ENCODE data around the gene MYO3B.

DNA sequence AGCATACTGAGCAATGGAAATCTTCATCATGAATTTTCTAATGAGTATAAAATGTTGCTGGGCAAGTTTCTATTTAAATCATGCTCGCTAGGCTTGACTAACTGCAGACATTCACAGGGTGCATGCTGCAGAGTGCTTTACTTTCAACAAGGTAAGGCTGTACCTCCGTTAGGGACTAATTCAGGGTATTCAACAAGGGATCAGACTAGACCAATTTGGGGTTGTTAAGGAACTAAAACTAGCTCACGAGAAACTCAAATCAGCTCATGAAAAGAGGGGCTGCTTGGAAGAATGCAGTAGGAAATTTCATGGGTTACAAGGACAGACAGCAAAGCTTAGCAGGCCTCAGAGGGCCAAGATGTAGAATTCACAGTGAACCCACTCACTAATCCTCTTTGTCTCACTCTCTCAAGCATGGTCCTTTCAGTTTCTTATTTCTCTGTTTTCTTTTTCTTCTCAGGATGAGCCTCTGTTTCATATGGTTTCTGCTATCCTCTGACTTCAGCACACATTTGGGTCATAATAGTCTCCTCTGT is 2.2 kb downstream of the MYO3B start:
- TF ChIP-seq, protein P1, sequence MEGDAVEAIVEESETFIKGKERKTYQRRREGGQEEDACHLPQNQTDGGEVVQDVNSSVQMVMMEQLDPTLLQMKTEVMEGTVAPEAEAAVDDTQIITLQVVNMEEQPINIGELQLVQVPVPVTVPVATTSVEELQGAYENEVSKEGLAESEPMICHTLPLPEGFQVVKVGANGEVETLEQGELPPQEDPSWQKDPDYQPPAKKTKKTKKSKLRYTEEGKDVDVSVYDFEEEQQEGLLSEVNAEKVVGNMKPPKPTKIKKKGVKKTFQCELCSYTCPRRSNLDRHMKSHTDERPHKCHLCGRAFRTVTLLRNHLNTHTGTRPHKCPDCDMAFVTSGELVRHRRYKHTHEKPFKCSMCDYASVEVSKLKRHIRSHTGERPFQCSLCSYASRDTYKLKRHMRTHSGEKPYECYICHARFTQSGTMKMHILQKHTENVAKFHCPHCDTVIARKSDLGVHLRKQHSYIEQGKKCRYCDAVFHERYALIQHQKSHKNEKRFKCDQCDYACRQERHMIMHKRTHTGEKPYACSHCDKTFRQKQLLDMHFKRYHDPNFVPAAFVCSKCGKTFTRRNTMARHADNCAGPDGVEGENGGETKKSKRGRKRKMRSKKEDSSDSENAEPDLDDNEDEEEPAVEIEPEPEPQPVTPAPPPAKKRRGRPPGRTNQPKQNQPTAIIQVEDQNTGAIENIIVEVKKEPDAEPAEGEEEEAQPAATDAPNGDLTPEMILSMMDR (IDR thresholded peaks at IDR 0.05) = no peak
- TF ChIP-seq EZH2 (IDR thresholded peaks at IDR 0.05) (no peak), EZH2phosphoT487 (IDR thresholded peaks at IDR 0.05) (no peak)
